HG03520 (cell line): ENCODE measurements around the gene DCC.

Experiments
- ATAC-seq: cut with Tn5 transposase; IDR thresholded peaks from one replicate; pipeline ENCODE4 v1.9.1; 2021; ENCODE audit warnings: mild to moderate bottlenecking, moderate library complexity; ENCODE audit not compliant: unreplicated experiment

DCC gene

GRCh38 chr18:52995875-52996274, 655.9 kb downstream of the DCC start:
- ATAC-seq, result no peak

GRCh38 chr18:52999633-53000032, 659.6 kb downstream of the DCC start:
- ATAC-seq, result no peak

- no peak for ATAC-seq
Observed at GRCh38 chr18:53004798-53005197, 664.8 kb downstream of the DCC start.

- ATAC-seq, result no peak
Observed at GRCh38 chr18:53018791-53019190, 678.8 kb downstream of the DCC start.

- ATAC-seq, result no peak
Observed at GRCh38 chr18:53025247-53025646, 685.2 kb downstream of the DCC start.

GRCh38 chr18:53028565-53028964, 688.6 kb downstream of the DCC start:
- no peak for ATAC-seq

GRCh38 chr18:53033128-53033527, 693.1 kb downstream of the DCC start:
- ATAC-seq, result no peak

- ATAC-seq, result no peak
Observed at GRCh38 chr18:53038608-53039007, 698.6 kb downstream of the DCC start.

- no peak for ATAC-seq
Observed at GRCh38 chr18:53040286-53040685, 700.3 kb downstream of the DCC start.

GRCh38 chr18:53056064-53056463, 716.1 kb downstream of the DCC start:
- no peak for ATAC-seq

- no peak for ATAC-seq
Observed at GRCh38 chr18:53070788-53071187, 730.8 kb downstream of the DCC start.

- ATAC-seq, result no peak
Observed at GRCh38 chr18:53080687-53081086, 740.7 kb downstream of the DCC start.

GRCh38 chr18:53093636-53094035, 753.6 kb downstream of the DCC start:
- ATAC-seq, result no peak

GRCh38 chr18:53101536-53102105, 761.6 kb downstream of the DCC start:
- no peak for ATAC-seq

- ATAC-seq, result no peak
Observed at GRCh38 chr18:53114441-53114840, 774.4 kb downstream of the DCC start.

GRCh38 chr18:53115876-53116585, 776.0 kb downstream of the DCC start:
- no peak for ATAC-seq

GRCh38 chr18:53117851-53118250, 777.9 kb downstream of the DCC start:
- ATAC-seq, result no peak

- no peak for ATAC-seq
Observed at GRCh38 chr18:53126210-53126609, 786.2 kb downstream of the DCC start.

GRCh38 chr18:53131001-53131400, 791.0 kb downstream of the DCC start:
- no peak for ATAC-seq

- ATAC-seq, result no peak
Observed at GRCh38 chr18:53134711-53135110, 794.7 kb downstream of the DCC start.

- ATAC-seq, result no peak
Observed at GRCh38 chr18:53135654-53136053, 795.7 kb downstream of the DCC start.

GRCh38 chr18:53139746-53140500, 799.9 kb downstream of the DCC start:
- no peak for ATAC-seq
